HuH-7 (cell line): Measurements from ENCODE around the gene PPP6R3.
A peak's percentile ranks its signal among the peaks of the same experiment; 100 is the strongest.
"Not testable (repeated sequence)": the region's sequence is repeated elsewhere in the genome, so short reads cannot be mapped to it uniquely, and the experiment has no call there.

ENCODE experiments used
- DNase-seq: peaks from one replicate; pipeline ENCODE4 v3.0.0; 2011; ENCODE audit warnings: low spot score

Gene PPP6R3

DNA sequence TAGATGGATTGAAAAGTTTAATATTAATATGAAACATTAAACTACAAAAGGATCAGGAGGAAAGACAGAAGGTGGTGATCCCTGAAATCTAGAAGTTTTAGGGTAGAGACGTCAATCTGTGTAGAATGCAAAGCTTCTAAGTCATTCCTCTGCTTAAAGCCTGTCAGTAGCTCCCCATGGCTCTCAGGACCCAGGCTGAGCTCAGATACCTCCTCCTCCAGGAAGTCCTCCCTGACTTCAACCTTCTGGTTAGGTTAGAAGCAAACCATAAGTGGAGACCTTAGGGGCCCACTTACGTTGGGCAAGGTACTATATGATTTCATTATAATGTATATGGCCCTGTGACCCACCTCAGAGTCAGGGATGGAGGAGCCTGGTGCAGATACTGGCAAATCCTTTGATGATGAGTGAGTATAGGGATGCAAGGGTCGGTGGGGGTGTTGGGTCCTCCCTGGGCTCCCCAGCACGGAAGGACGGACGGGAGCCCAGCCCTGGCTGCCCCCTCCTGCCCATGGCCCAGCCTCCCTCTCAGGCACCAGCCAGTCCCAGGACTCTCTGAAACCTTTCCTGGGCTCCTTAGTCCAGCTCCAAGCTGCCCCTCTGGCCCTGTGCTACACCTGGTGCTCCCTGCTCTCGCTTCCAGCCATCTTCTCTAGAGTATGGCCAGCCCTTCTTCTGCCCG lies 3.2 kb upstream of the PPP6R3 start:
- DNase-seq, result no peak

DNA sequence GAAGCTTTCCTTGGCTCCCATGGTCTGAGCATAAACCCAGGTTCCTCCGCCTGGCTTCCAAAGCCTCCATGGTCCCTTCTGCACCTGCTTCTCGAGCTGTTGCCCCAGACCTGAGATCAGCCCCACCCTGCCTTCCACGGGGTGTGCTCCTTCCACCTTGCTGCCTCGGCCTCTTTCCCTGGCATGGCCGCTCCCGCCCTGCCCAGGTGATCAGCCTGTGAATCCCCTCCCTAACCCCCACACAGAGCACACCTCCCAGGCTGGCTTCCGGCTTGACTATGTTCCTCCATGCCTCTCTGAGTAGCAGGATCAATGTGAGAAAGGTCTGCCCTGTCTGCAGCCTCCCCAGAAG lies 2.7 kb upstream of the PPP6R3 start:
- no peak for DNase-seq

DNA sequence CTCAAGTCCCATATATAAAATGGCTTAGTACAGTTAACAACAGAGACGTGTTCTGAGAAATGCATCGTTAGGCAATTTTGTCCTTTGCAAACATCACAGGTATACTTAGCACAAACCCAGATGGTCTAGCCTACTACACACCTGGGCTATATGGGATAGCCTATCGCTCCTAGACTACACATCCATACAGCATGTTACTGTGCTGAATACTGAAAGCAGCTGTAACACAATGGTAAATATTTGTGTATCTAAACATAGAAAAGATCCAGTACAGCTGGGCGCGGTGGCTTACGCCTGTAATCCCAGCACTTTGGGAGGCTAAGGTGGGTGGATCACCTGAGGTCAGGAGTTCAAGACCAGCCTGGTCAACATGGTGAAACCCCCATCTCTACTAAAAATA lies 2.2 kb upstream of the PPP6R3 start:
- not testable (repeated sequence) for DNase-seq

DNA sequence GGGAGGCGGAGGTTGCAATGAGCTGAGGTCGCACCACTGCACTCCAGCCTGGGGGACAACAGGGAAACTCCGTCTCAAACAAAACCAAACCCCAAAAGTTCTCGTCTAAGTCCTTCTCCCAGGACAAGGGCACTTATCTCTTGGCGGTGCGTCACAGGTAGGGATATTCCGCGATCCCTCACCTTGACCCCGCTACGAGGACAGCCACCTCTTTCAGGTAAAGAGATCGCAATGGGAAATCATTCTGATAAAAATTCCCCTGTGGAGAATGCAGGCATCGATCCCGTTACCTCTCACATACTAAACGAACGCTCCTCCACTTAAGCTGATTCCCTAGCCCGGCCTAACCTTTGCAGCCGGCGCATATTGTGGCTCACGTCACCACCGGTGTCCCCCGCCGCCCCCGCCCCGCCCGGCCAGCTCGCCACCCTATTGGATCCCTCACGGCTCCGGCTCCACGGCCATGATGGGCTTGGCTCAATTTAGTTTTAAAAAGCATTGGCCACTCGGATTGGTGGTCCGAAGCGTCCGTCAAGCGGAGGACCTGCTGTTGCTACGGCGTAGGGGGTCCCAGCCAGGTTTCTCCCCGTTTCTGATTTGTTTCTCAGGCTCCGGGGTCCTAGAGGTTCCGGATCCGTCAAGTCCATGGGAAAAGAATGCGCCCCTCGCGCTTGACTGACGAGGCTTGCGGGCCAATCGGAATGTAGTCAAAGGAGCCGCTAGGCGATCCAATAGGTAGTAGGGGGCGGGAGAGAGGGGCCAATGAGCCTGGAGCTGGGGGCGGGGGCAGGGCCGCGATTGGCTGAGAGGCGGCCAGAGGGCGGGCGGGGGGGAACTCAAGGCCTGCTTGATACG lies 439 bp upstream of the PPP6R3 start:
- DNase-seq, result peak; percentile 100

GRCh38 chr11:68461575-68461917 lies 994 bp downstream of the PPP6R3 start:
- DNase-seq, result peak; percentile 32

GRCh38 chr11:68463714-68464113 lies 3.2 kb downstream of the PPP6R3 start:
- no peak for DNase-seq

DNA sequence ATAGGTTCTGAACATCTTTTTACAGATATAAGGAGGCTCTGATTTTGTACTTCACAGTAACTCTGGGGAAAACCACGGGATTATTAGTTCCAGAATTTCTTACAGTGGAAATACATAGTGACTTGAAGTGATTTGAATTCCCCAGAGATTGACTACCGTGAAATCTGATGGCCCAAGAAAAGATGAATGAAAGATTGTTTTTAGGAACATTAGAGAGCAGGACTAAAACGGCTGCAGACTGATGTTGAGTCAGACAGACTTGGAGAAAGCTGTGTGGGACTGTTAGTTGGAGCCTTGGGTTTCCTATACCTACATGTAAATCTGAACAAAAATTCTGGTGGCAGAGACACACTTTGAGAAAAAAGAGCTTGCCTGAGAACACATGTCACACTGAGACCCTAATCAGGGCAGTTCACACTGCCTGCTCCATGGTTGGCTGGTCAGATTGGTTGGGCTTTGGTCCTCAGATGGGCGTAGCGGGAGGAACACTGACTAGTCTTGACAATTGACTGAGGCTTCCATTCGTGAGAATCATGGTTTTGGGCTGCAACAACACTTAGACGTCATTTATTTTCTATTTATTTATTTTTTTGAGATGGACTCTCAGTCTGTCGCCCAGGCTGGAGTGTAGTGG lies 6.8 kb downstream of the PPP6R3 start:
- no peak for DNase-seq

DNA sequence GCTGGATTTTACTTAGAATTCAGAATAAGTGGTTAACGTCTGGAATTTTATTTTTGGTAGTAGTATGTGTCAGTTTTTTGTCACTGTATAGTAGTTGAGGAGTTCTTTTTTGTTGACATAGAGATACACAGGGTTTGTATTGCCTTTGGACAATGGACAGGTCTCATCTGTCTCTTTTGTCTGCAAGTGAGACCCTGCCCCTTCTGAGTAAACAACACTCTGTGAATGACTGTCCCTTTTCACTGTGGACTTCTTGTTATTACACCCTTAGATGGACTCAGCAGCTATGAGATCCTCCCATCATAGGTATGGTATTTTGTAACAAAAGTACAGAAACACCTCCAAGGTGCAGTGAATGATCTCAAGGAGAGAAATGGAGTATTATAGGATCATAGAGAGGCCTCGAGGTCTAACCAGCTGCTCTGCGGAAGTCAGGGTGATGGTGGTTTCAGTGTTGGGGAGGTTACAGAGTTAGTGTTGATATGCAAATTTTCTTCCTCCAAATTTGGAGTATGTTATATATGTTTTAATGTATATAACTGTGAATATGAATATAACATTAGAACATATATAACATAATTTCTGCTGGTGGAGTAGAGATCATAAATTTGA lies 7.8 kb downstream of the PPP6R3 start:
- no peak for DNase-seq

DNA sequence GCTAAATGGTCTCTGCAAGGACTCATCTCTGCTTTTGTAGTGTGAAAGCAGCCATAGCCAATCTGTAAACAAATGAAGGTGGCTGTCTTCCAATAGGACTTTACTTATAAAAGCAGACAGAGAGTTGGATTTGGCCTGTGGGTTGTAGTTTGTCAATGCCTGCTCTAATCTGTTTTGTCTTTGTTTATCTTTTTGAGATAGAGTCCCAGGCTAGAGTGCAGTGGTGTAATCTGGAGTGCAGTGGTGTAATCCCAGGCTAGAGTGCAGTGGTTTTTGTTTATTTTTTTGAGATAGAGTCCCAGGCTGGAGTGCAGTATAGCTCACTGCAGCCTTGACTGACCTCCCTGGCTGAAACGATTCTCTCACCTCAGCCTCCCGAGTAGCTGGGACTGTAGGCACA lies 8.6 kb downstream of the PPP6R3 start:
- DNase-seq, result peak; percentile 78

- no peak for DNase-seq
Observed at GRCh38 chr11:68469642-68470041, 9.1 kb downstream of the PPP6R3 start.

DNA sequence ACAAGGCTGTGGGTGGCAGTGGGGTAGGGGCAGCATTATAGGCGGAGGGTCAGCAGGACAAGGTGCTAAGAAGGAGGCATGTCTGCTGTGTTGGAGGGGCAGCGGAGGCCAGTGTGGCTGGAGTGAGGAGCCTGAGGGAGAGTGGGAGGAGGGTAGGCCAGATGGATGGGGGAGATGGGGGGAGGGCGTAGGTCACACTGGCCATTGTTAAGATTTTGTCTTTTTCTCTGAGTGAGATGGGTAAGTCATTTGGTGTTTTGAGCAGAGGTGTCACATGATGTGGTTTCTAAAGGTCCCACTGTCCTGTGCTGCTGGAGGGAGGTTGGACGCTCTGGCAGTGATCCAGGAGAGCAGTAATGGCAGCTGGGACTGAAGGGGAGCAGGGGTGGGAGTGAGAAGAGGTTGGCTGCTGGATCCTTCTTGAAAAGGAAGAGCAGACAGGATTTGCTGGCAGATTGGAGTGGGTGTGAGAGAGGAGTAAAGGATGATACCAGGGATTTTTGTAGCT lies 9.8 kb downstream of the PPP6R3 start:
- DNase-seq, result no peak

- DNase-seq, result no peak
Observed at GRCh38 chr11:68471360-68472340, 11.1 kb downstream of the PPP6R3 start.

GRCh38 chr11:68472778-68473177 lies 12.2 kb downstream of the PPP6R3 start:
- no peak for DNase-seq

DNA sequence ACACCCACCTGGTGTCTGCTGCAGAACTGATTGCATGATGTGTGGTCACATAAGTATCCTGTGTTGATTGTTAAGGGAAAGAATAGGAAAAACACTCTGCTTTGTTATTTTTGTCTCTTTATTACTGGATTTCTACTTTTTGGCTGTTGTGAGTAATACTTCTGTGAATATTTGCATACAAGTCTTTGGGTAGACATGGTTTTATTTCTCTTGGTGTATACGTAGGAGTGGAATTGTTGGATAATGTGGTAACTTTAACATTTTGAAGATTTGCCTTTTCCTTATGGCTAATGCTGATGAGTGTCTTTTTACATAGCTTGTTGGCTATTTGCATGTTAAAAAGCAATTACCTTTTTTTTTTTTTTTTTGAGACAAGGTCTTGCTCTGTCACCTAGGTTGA lies 13.1 kb downstream of the PPP6R3 start:
- DNase-seq, result no peak

DNA sequence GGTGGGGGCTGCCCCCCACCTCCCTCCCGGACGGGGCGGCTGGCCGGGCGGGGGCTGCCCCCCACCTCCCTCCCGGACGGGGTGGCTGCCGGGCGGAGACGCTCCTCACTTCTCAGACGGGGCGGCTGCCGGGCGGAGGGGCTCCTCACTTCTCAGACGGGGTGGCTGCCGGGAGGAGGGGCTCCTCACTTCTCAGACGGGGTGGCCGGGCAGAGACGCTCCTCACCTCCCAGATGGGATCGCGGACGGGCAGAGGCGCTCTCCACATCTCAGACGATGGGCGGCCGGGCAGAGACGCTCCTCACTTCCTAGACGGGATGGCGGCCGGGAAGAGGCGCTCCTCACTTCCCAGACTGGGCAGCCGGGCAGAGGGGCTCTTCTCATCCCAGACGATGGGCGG lies 15.1 kb downstream of the PPP6R3 start:
- DNase-seq, result not testable (repeated sequence)

DNA sequence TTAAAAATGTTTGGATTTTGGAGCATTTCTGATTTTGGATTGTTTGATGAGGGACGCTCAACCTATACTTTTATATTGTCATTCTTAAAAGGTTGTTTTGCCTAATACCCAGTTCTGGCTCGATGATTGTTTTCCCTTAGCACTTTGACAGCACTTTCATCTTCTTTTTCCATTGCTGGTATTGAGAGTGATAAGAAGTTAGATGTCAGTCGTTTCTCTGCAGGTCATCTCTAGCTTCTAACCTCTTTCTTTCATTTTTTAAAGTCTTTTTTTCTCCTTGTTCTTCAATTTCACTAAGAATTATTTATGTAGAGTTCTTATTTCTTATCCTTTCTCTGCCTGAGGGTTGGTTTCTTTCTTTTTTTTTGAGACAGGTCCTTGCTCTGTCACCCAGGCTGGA lies 18.8 kb downstream of the PPP6R3 start:
- DNase-seq, result no peak

DNA sequence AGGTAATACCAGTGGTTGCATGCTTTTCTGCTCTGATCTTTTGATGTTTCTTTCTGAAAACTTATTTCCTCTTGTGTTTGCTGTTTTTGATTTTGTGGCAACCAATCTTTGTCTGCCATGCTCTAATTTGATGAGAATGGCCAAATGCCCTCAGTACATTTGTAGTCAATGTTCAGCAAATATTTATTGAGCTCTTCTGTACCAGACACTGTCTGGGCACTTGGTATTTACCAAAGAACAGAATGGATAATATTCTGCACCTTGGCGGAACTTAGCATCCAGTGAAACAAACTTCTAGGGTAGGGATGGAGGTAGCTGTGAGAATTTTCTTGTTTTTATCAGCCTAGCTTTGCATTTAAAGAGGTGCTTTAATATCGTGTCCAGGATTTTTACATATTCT lies 19.6 kb downstream of the PPP6R3 start:
- DNase-seq, result no peak

DNA sequence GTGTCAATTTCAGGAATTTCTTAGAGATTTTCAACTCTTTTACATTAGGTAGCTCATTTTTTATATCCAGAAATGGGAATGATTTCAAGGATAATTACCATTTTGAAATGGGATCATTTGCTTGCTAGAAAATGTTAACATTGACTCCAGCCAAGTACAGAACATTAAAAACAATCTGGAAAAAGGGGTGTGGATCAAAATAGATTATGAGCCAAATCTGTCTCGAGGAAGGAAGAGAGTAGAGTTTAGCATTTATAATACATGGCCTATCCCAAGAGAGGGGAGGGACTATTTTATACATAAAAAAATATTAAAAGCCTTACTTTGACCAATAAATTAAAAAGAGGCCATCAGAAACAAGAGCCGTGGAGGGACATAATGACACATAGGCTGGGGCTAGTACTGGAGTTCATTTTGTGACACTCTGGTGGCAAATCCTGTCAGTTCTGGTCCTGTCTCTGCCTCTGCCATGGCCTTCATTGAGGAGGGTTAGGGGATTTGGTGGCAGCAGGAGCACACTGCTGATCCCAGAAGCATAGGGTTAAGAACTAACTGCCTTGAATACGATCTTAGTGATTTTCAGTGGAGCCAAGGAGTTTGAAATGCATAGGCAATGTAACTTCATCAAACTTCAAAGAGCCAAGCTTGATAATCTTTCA lies 20.4 kb downstream of the PPP6R3 start:
- no peak for DNase-seq

GRCh38 chr11:68481579-68482240 lies 21.2 kb downstream of the PPP6R3 start:
- no peak for DNase-seq

DNA sequence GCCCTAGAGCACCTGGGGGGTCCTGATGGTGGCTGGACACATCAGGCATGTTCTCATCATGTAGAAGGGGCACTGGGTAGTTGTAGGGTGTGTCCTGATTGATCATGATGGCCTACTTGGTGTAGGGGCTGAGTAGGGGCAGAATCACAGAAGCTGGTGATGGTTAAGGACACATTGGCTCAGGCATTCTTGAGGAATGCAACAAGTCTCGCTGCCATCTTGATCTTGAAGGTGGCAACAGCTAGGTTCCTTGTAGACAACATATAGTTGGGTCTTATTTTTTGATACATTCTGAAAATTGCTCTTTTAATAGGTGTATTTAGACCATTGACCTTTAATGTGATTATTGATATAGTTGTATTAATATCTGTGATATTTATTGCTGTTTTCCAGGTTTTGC lies 28.1 kb downstream of the PPP6R3 start:
- DNase-seq, result no peak
